WTC11 (cell line): ENCODE measurements around the gene NPB. TPM values are rescaled to one million over a fixed set of nuclear protein-coding genes. Genes with fewer than 3 reads are reported as not detected.
A peak's percentile ranks its signal among the peaks of the same experiment; 100 is the strongest.

Source experiments
- ATAC-seq: fragments of 200-7000 bp; cut with Tn5 transposase; 2 replicates; pipeline ENCODE4 v1.10.0; 2021; ENCODE audit warnings: mild to moderate bottlenecking, moderate library complexity
- CTCF ChIA-PET: fragments of 300-600 bp; sonication (Branson Sonifier 250); formaldehyde crosslinking; loops from one replicate; lab custom pipeline; 2021; ENCODE audit warnings: antibody characterized with exemption; lab: Charles Lee
- POLR2A ChIA-PET: fragments of 350-600 bp; sonication (Branson Sonifier 250); formaldehyde crosslinking; loops from one replicate; lab custom pipeline; 2021; ENCODE audit warnings: antibody characterized with exemption; lab: Charles Lee
- DNase-seq: peaks from one replicate; pipeline ENCODE4 v3.0.0; 2021; ENCODE audit warnings: low spot score
- H3K27ac Mint-ChIP-seq: 2 replicates; pipeline ENCODE4 v1.8.0; 2021; ENCODE audit warnings: mixed read lengths
- H3K27me3 Mint-ChIP-seq: 2 replicates; pipeline ENCODE4 v1.8.0; 2021; ENCODE audit warnings: low read depth, mild to moderate bottlenecking, moderate library complexity, mixed read lengths
- H3K36me3 Mint-ChIP-seq: 2 replicates; pipeline ENCODE4 v1.8.0; 2021; ENCODE audit warnings: mixed read lengths
- H3K4me1 Mint-ChIP-seq: 2 replicates; pipeline ENCODE4 v1.8.0; 2022; ENCODE audit warnings: mixed read lengths
- H3K4me3 Mint-ChIP-seq: 2 replicates; pipeline ENCODE4 v1.8.0; 2021; ENCODE audit warnings: mild to moderate bottlenecking, moderate library complexity, mixed read lengths
- H3K9me3 Mint-ChIP-seq: 2 replicates; pipeline ENCODE4 v1.8.0; 2021; ENCODE audit warnings: mixed read lengths
- CBFB ChIP-seq: sonication (generic); formaldehyde crosslinking; IDR thresholded peaks from 2 replicates; pipeline ENCODE4 v1.8.1; 2022; ENCODE audit warnings: mild to moderate bottlenecking, low read depth, missing genetic modification reagents
- CREM ChIP-seq: sonication (generic); formaldehyde crosslinking; IDR thresholded peaks from 2 replicates; pipeline ENCODE4 v1.8.1; 2022; ENCODE audit warnings: mild to moderate bottlenecking, missing genetic modification reagents, moderate library complexity
- EMX1 ChIP-seq: fragments of 250-450 bp; sonication (Bioruptor Pico); IDR thresholded peaks from 2 replicates; pipeline ENCODE4 v1.8.0; 2021; ENCODE audit warnings: mild to moderate bottlenecking
- ERG ChIP-seq: fragments of 250-450 bp; sonication (Bioruptor Pico); IDR thresholded peaks from 2 replicates; pipeline ENCODE4 v1.8.0; 2021; ENCODE audit warnings: mild to moderate bottlenecking
- ESRRA ChIP-seq: sonication (generic); formaldehyde crosslinking; IDR thresholded peaks from 2 replicates; pipeline ENCODE4 v1.8.1; 2022; ENCODE audit warnings: mild to moderate bottlenecking, missing genetic modification reagents, borderline replicate concordance
- ETV6 ChIP-seq: sonication (generic); formaldehyde crosslinking; IDR thresholded peaks from 2 replicates; pipeline ENCODE4 v1.8.1; 2022; ENCODE audit warnings: mild to moderate bottlenecking, missing genetic modification reagents
- FOXP1 ChIP-seq: sonication (generic); formaldehyde crosslinking; IDR thresholded peaks from 2 replicates; pipeline ENCODE4 v1.8.0; 2022; ENCODE audit warnings: missing genetic modification reagents, mild to moderate bottlenecking, moderate library complexity, borderline replicate concordance
- JAZF1 ChIP-seq: fragments of 250-450 bp; sonication (Bioruptor Pico); IDR thresholded peaks from 2 replicates; pipeline ENCODE4 v1.9.0; 2021; ENCODE audit warnings: moderate library complexity, mild to moderate bottlenecking, inconsistent platforms
- JUN ChIP-seq: sonication (generic); formaldehyde crosslinking; IDR thresholded peaks from 2 replicates; pipeline ENCODE4 v1.8.0; 2023; ENCODE audit warnings: mild to moderate bottlenecking, missing genetic modification reagents
- KAT7 ChIP-seq: sonication (generic); formaldehyde crosslinking; IDR thresholded peaks from 2 replicates; pipeline ENCODE4 v1.8.1; 2023; ENCODE audit warnings: missing genetic modification reagents, mild to moderate bottlenecking, borderline replicate concordance
- MYBL2 ChIP-seq: sonication (generic); formaldehyde crosslinking; IDR thresholded peaks from 2 replicates; pipeline ENCODE4 v1.8.1; 2023; ENCODE audit warnings: mild to moderate bottlenecking, moderate library complexity, missing genetic modification reagents
- NFYB ChIP-seq: sonication (generic); formaldehyde crosslinking; conservative IDR thresholded peaks from 2 replicates; pipeline ENCODE4 v1.8.0; 2022; ENCODE audit warnings: low read depth, missing genetic modification reagents
- NR1H2 ChIP-seq: sonication (generic); formaldehyde crosslinking; IDR thresholded peaks from 2 replicates; pipeline ENCODE4 v1.9.0; 2021; ENCODE audit warnings: mild to moderate bottlenecking, moderate library complexity, missing genetic modification reagents
- PRRX2 ChIP-seq: fragments of 250-450 bp; sonication (Bioruptor Pico); IDR thresholded peaks from 2 replicates; pipeline ENCODE4 v1.8.0; 2021; ENCODE audit warnings: mild to moderate bottlenecking
- RORB ChIP-seq: fragments of 250-450 bp; sonication (Bioruptor Pico); IDR thresholded peaks from 2 replicates; pipeline ENCODE4 v1.9.0; 2021; ENCODE audit warnings: mild to moderate bottlenecking
- SMAD3 ChIP-seq: sonication (generic); formaldehyde crosslinking; IDR thresholded peaks from 2 replicates; pipeline ENCODE4 v1.8.0; 2022; ENCODE audit warnings: missing genetic modification reagents, mild to moderate bottlenecking, borderline replicate concordance
- USF1 ChIP-seq: sonication (generic); formaldehyde crosslinking; IDR thresholded peaks from 2 replicates; pipeline ENCODE4 v1.8.0; 2022; ENCODE audit warnings: mild to moderate bottlenecking, missing genetic modification reagents
- ZNF138 ChIP-seq: sonication (generic); formaldehyde crosslinking; conservative IDR thresholded peaks from 2 replicates; pipeline ENCODE4 v1.8.1; 2022; ENCODE audit warnings: mild to moderate bottlenecking, moderate library complexity, missing genetic modification reagents
- ZNF232 ChIP-seq: sonication (generic); formaldehyde crosslinking; IDR thresholded peaks from 2 replicates; pipeline ENCODE4 v1.8.0; 2022; ENCODE audit warnings: mild to moderate bottlenecking, missing genetic modification reagents
- total RNA-seq: library from RNA; stranded (reverse); gene quantifications from 3 replicates; pipeline ENCODE4 v1.2.3, GENCODE V29; 2021
- TF ChIP-seq, protein P1 (sequence below): sonication (generic); formaldehyde crosslinking; IDR thresholded peaks from 2 replicates; pipeline ENCODE4 v1.8.0; 2023; ENCODE audit warnings: missing genetic modification reagents, mild to moderate bottlenecking, borderline replicate concordance
- TF ChIP-seq, protein P2 (sequence below): sonication (generic); formaldehyde crosslinking; IDR thresholded peaks from 2 replicates; pipeline ENCODE4 v1.8.1; 2022; ENCODE audit warnings: mild to moderate bottlenecking, moderate library complexity, missing genetic modification reagents

Gene NPB
- total RNA-seq, 1 experiment from 2014 or later: 1.9 TPM

GRCh38 chr17:81858967-81859905 lies 42.8 kb upstream of the NPB start:
- TF ChIP-seq ZNF232 (CRISPR knock-in tag) (0 out of 2 replicates have a peak, but pooled peaks have one; percentile 36), CREM (CRISPR knock-in tag) (no peak), SMAD3 (CRISPR knock-in tag) (0 out of 2 replicates have a peak, but pooled peaks have one; percentile 13)
- CTCF ChIA-PET: interaction anchor here (0.7 to 1.5 kb wide), 2 partner anchors 10 kb away, joined by 3 to 6 read pairs; no protein-coding TSS in a partner anchor
- DNase-seq (no peak), ATAC-seq (no peak)
- Mint-ChIP-seq H3K27me3 (no peaks in the 10 kb centered on the region; the same call in 1 of the 2 replicates), H3K9me3 (no peaks in the 10 kb centered on the region), H3K4me3 (peak overlapping the region; percentile 87), H3K4me1 (peaks cover 25% of the 10 kb centered on the region), H3K36me3 (peaks cover 43% of the 10 kb centered on the region), H3K27ac (peak overlapping the region; percentile 85)
- POLR2A ChIA-PET: interaction anchor here (0.5 kb wide), 1 partner anchor 461 kb away, joined by 3 read pairs; no protein-coding TSS in a partner anchor

- H3K36me3 Mint-ChIP-seq: peaks cover 36% of the 10 kb centered on the region
- no peak for ATAC-seq
- TF ChIP-seq KAT7 (CRISPR knock-in tag) (peak; percentile 55; the same call in 1 of the 2 replicates), CBFB (CRISPR knock-in tag) (0 out of 2 replicates have a peak, but pooled peaks have one; percentile 55), JAZF1 (CRISPR knock-in tag) (no peak), USF1 (CRISPR knock-in tag) (0 out of 2 replicates have a peak, but pooled peaks have one; percentile 20), PRRX2 (CRISPR knock-in tag) (no peak), ERG (CRISPR knock-in tag) (no peak), NR1H2 (CRISPR knock-in tag) (no peak), EMX1 (CRISPR knock-in tag) (no peak), SMAD3 (CRISPR knock-in tag) (peak; percentile 7; the same call in 1 of the 2 replicates), MYBL2 (CRISPR knock-in tag) (peak; percentile 38; the same call in 1 of the 2 replicates), FOXP1 (CRISPR knock-in tag) (0 out of 2 replicates have a peak, but pooled peaks have one; percentile 24), NFYB (CRISPR knock-in tag) (no peak), RORB (CRISPR knock-in tag) (peak; percentile 61; the same call in 1 of the 2 replicates), JUN (CRISPR knock-in tag) (no peak), ESRRA (CRISPR knock-in tag) (0 out of 2 replicates have a peak, but pooled peaks have one; percentile 60), ETV6 (CRISPR knock-in tag) (0 out of 2 replicates have a peak, but pooled peaks have one; percentile 63), ZNF138 (CRISPR knock-in tag) (no peak)
- TF ChIP-seq, protein P1, sequence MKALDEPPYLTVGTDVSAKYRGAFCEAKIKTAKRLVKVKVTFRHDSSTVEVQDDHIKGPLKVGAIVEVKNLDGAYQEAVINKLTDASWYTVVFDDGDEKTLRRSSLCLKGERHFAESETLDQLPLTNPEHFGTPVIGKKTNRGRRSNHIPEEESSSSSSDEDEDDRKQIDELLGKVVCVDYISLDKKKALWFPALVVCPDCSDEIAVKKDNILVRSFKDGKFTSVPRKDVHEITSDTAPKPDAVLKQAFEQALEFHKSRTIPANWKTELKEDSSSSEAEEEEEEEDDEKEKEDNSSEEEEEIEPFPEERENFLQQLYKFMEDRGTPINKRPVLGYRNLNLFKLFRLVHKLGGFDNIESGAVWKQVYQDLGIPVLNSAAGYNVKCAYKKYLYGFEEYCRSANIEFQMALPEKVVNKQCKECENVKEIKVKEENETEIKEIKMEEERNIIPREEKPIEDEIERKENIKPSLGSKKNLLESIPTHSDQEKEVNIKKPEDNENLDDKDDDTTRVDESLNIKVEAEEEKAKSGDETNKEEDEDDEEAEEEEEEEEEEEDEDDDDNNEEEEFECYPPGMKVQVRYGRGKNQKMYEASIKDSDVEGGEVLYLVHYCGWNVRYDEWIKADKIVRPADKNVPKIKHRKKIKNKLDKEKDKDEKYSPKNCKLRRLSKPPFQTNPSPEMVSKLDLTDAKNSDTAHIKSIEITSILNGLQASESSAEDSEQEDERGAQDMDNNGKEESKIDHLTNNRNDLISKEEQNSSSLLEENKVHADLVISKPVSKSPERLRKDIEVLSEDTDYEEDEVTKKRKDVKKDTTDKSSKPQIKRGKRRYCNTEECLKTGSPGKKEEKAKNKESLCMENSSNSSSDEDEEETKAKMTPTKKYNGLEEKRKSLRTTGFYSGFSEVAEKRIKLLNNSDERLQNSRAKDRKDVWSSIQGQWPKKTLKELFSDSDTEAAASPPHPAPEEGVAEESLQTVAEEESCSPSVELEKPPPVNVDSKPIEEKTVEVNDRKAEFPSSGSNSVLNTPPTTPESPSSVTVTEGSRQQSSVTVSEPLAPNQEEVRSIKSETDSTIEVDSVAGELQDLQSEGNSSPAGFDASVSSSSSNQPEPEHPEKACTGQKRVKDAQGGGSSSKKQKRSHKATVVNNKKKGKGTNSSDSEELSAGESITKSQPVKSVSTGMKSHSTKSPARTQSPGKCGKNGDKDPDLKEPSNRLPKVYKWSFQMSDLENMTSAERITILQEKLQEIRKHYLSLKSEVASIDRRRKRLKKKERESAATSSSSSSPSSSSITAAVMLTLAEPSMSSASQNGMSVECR (CRISPR knock-in tag): peak; percentile 77
- TF ChIP-seq, protein P2, sequence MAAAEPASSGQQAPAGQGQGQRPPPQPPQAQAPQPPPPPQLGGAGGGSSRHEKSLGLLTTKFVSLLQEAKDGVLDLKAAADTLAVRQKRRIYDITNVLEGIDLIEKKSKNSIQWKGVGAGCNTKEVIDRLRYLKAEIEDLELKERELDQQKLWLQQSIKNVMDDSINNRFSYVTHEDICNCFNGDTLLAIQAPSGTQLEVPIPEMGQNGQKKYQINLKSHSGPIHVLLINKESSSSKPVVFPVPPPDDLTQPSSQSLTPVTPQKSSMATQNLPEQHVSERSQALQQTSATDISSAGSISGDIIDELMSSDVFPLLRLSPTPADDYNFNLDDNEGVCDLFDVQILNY (CRISPR knock-in tag): 0 out of 2 replicates have a peak, but pooled peaks have one; percentile 21
- TF ChIP-seq, all 79 proteins: peak for 11
- Mint-ChIP-seq H3K4me3 (peak within 1 kb of the TSS; percentile 95), H3K4me1 (peaks cover 25% of the 10 kb centered on the region), H3K27ac (peak within 1 kb of the TSS; percentile 98), H3K9me3 (no peaks in the 10 kb centered on the region), H3K27me3 (no peaks in the 10 kb centered on the region; the same call in 1 of the 2 replicates)
- no peak for DNase-seq
- ChIA-PET CTCF (interaction anchor here (0.7 to 1.0 kb wide), 3 partner anchors 9 to 149 kb away, joined by 3 to 12 read pairs (median 4); no protein-coding TSS in a partner anchor), POLR2A (interaction anchor here (1.6 kb wide), 1 partner anchor 10 kb away, joined by 12 read pairs; no protein-coding TSS in a partner anchor)
Observed at GRCh38 chr17:81859906-81860755, 41.9 kb upstream of the NPB start, which contains the start of gene P4HB. Gene P4HB (minus strand): TSS chr17:81860535. CDS start chr17:81860471, 64 bp downstream.
